HG03460 (cell line): ENCODE data around the gene USP1.

Experiments used
- ATAC-seq: cut with Tn5 transposase; IDR thresholded peaks from one replicate; pipeline ENCODE4 v1.9.1; 2021; ENCODE audit not compliant: unreplicated experiment

USP1 gene

DNA sequence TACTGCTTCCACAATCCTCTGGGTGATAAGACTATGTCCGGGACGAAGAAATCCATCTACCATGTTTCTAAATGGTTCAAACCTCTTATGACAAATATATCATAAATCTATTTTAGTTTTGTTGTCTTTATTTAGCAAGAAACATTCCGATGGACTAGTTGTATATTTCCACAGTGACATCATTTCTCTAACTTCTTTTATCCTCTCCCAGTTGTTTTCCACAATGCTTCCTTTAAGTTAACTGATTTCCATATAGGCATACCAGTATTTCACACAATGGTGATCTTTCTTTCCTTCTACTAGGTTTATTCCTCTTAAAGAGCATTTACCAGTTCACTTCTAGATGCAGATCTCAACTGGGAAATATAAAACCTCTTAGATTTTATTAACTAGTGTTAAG, 44.8 kb downstream of the USP1 start:
- ATAC-seq: no peak

DNA sequence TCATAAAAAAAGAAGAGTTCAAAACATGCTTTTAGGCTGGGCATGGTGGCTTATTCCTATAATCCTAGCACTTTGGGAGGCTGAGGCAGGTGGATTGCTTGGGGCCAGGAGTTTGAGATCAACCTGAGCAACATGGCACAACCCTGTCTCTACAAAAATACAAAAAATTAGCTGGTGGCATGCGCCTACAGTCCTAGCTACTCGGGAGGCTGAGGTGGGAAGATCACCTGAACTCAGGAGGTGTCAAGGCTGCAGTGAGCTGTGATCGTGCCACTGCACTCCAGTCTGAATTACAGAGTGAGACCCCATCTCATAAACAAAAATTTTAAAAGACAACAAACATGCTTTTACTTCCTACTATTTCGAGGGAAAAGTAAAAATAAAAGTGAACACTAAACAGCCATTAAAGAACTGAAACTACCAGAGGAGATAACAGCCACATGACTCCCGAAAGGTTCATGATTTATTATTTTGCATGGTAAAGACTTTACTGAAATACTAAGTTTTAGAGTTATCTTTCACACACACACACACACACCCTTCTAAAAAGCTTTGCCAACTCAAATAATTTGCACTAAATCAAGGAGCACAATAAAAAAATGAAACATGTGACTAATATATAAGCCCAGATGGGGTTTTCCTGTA, 48.1 kb downstream of the USP1 start:
- ATAC-seq: no peak

DNA sequence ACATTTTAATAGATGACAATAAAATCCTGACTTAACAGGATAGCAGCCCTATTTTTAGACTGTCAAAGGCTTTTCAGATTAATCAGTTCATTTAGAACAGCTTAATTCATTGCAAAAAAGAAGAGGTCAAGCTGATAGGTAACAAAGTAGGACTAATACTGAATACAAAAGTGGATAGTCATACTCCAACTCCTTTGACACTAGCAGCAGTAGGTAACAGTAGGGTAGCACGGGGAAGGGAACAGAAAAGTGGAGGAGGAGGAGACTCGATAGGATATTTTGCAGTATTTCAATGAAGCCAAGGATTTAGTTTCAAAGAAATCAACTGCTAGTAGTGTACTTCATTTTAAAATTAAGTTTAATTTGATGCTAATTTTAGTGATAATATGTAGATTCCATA, 51.1 kb downstream of the USP1 start:
- ATAC-seq: no peak

DNA sequence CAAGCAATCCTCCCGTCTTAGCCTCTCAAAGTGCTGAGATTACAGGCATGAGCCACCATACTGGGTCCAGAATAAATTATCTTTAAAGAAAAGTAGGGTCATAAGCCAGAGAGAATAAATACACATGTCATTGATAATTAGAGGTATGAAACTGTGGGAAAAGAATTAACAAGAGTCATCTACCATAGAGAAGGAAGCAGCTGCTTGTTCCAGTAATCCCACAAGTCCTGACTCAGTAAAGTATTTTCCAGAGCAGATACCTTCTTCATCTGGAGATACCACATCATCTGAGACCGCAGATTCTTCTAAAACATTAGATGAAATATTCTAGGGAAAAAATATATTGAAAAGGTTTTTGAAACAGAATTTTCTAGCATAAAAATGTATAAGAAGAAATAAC, 55.7 kb downstream of the USP1 start:
- ATAC-seq: no peak

DNA sequence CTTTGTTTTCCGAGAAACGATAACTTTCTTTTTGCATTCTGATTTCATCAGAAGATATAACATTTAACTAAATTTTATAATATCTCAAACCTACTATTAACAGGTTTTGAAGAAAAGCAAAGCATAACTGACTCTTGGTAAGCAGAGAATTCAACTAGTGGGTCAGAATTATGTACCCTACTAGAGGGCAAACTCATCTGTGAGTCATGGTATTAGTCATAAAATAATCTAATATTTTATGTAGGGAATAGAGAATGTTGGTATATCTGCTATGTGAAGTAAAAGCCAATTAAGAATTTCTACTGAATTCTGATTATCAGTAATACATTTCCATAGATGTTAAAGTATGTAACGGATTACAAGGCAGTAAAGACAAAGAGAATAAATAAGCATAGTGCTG, 56.8 kb downstream of the USP1 start:
- no peak for ATAC-seq

DNA sequence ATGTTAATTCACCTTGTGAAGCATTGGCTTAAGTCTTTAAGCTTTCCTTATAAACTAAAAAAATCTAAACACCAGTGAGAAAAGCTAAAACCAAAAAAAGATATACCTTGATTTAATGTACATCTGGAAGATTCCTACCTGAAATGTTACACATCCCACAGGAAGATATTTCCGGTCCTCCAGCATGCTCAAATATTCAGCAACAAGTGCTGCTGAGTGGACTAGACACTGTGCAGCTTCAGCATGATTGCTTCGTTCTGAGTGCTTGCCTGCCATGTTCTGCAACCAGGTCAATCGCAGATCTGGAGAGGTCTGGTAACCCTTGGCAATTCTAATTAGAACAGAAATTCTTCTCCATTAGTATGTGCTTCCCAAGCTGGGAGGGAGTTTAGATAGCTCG, 57.3 kb downstream of the USP1 start:
- no peak for ATAC-seq

DNA sequence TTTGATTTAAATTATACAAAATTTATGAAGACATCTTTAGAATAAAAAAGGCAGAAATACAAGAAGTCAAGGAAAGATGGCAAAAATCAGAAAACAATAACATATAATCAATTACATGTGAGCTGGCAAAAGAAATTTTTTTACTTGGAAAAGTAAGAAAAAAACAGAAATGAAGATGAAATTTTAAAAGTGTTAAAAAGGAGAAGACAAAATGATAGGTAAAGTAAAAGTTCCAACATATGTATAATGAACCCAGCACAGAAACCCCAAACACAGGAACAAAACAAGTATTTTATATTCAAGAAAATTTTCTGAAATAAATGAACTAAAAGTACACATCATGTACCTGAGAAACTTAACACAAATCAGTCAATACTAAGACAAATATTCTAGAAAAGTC, 63.4 kb downstream of the USP1 start:
- no peak for ATAC-seq
